Loucy (cell line): Measurements from ENCODE around the gene C21orf58.

ENCODE experiments used
- H2AFZ ChIP-seq: fragments of 200-600 bp; sonication (generic); 2 replicates; pipeline ENCODE4 v1.6.0; 2016; ENCODE audit warnings: antibody characterized with exemption, mild to moderate bottlenecking, low read length, moderate library complexity
- H3F3A ChIP-seq: fragments of 200-600 bp; 2 replicates; pipeline ENCODE4 v1.6.0; 2016; ENCODE audit warnings: antibody characterized with exemption, low read depth, mild to moderate bottlenecking
- H3K27me3 ChIP-seq: fragments of 200-600 bp; sonication (generic); 2 replicates; pipeline ENCODE4 v1.6.1; 2014; ENCODE audit warnings: low read length, mild to moderate bottlenecking; ENCODE audit not compliant: insufficient read depth, poor library complexity, severe bottlenecking
- H3K36me3 ChIP-seq: fragments of 200-600 bp; sonication (generic); 2 replicates; pipeline ENCODE4 v1.6.1; 2016; ENCODE audit warnings: low read length; ENCODE audit not compliant: insufficient read depth
- H3K4me1 ChIP-seq: fragments of 200-600 bp; sonication (generic); 2 replicates; pipeline ENCODE4 v1.5.1; 2014; ENCODE audit warnings: low read length, mild to moderate bottlenecking; ENCODE audit not compliant: insufficient read depth, poor library complexity, severe bottlenecking
- H3K4me2 ChIP-seq: fragments of 200-600 bp; sonication (generic); 2 replicates; pipeline ENCODE4 v1.6.0; 2014; ENCODE audit warnings: antibody characterized with exemption, low read length, low read depth, mild to moderate bottlenecking; ENCODE audit not compliant: poor library complexity, severe bottlenecking
- H3K4me3 ChIP-seq: fragments of 200-600 bp; sonication (generic); 2 replicates; pipeline ENCODE4 v1.5.1; 2014; ENCODE audit warnings: low read length, mild to moderate bottlenecking, mixed read lengths; ENCODE audit not compliant: poor library complexity, severe bottlenecking
- H3K79me2 ChIP-seq: fragments of 200-600 bp; sonication (generic); 2 replicates; pipeline ENCODE4 v1.6.1; 2014; ENCODE audit warnings: low read length; ENCODE audit not compliant: insufficient read depth
- H3K9ac ChIP-seq: fragments of 200-600 bp; sonication (generic); 2 replicates; pipeline ENCODE4 v1.6.0; 2014; ENCODE audit warnings: mild to moderate bottlenecking, low read depth, low read length, moderate library complexity; ENCODE audit not compliant: poor library complexity, severe bottlenecking
- H3K9me2 ChIP-seq: fragments of 200-600 bp; sonication (generic); replicated peaks from 2 replicates; pipeline ENCODE4 v1.6.1; 2016; ENCODE audit warnings: low read depth, low read length, mixed read lengths
- H3K9me3 ChIP-seq: fragments of 200-600 bp; sonication (generic); 2 replicates; pipeline ENCODE4 v1.6.1; 2014; ENCODE audit warnings: mild to moderate bottlenecking, antibody characterized with exemption, low read length, low read depth; ENCODE audit not compliant: insufficient read depth
- H4K20me1 ChIP-seq: fragments of 200-600 bp; sonication (generic); 2 replicates; pipeline ENCODE4 v1.6.0; 2014; ENCODE audit warnings: antibody characterized with exemption, low read length, mild to moderate bottlenecking; ENCODE audit not compliant: insufficient read depth, poor library complexity, severe bottlenecking
- CTCF ChIP-seq: fragments of 200-600 bp; sonication (generic); conservative IDR thresholded peaks from 2 replicates; pipeline ENCODE4 v1.5.1; 2014; ENCODE audit warnings: mild to moderate bottlenecking, antibody characterized with exemption, low read length
- EZH2phosphoT487 ChIP-seq: fragments of 200-600 bp; IDR thresholded peaks from 2 replicates; pipeline ENCODE4 v1.6.1; 2018; ENCODE audit warnings: antibody characterized with exemption, mild to moderate bottlenecking, moderate library complexity, borderline replicate concordance

Gene C21orf58

GRCh38 chr21:46371204-46372013 is 47.7 kb upstream of the C21orf58 start:
- peaks cover 4% of the 10 kb centered on the region for H4K20me1 ChIP-seq
- no peaks in the 10 kb centered on the region for H3K9me3 ChIP-seq
- peaks cover 11% of the 10 kb centered on the region for H3K4me1 ChIP-seq
- no peak overlapping the region for H3K4me3 ChIP-seq
- no peak for TF ChIP-seq CTCF
- TF ChIP-seq EZH2phosphoT487: no peak
- H3K27me3 ChIP-seq: no peaks in the 10 kb centered on the region
- no peak overlapping the region for H2AFZ ChIP-seq
- no peaks in the 10 kb centered on the region for H3K9me2 ChIP-seq
- H3F3A ChIP-seq: no peaks in the 10 kb centered on the region
- H3K36me3 ChIP-seq: peaks cover 49% of the 10 kb centered on the region; the same call in 1 of the 2 replicates
- no peak overlapping the region for H3K9ac ChIP-seq
- H3K4me2 ChIP-seq: no peak overlapping the region
- H3K79me2 ChIP-seq: peaks cover 60% of the 10 kb centered on the region; the same call in 1 of the 2 replicates

DNA sequence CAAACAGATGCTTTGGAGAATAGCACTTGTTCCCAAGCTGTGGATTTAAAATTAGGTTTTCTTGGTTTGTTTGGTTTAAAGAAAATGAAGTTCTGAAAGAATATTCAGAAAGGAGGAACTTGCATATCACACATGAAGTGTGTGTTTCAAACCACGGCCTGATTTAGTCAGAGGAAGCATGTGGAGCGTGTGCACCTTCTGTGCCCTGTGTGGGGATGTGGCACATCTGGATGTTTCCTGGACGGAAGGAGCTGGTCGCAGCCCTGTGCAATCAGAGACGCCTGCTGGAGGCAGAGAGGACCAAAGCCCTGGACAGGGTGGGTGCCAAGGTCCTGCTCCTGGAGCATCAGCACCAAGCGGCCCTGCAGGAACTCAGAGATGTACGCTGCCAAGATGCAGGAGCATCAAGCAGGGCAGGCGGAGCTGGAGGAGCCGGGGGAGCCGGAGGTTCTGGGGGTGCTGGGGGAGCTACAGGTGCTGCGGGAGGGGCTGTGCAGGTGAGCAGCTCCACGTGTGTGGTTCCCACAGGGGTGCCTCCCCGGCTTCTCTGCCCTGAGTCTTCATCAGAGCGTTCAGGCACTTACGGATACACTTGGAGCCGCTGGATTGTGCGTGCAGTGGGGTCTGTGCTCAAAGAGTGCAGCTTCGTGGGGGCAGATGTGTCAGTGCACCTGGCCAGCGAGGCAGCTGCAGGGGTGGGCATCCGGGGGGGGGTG is 46.0 kb upstream of the C21orf58 start:
- H3K4me2 ChIP-seq: no peak overlapping the region
- no peaks in the 10 kb centered on the region for H3K27me3 ChIP-seq
- H3K4me1 ChIP-seq: peaks cover 11% of the 10 kb centered on the region
- no peak overlapping the region for H3K4me3 ChIP-seq
- TF ChIP-seq EZH2phosphoT487 (no peak), CTCF (no peak)
- no peak overlapping the region for H3K9ac ChIP-seq
- H3K79me2 ChIP-seq: peaks cover 49% of the 10 kb centered on the region; the same call in 1 of the 2 replicates
- no peak overlapping the region for H2AFZ ChIP-seq
- H3F3A ChIP-seq: no peaks in the 10 kb centered on the region
- H4K20me1 ChIP-seq: peaks cover 4% of the 10 kb centered on the region
- peaks cover 57% of the 10 kb centered on the region; the same call in 1 of the 2 replicates for H3K36me3 ChIP-seq
- H3K9me2 ChIP-seq: no peaks in the 10 kb centered on the region
- no peaks in the 10 kb centered on the region for H3K9me3 ChIP-seq

DNA sequence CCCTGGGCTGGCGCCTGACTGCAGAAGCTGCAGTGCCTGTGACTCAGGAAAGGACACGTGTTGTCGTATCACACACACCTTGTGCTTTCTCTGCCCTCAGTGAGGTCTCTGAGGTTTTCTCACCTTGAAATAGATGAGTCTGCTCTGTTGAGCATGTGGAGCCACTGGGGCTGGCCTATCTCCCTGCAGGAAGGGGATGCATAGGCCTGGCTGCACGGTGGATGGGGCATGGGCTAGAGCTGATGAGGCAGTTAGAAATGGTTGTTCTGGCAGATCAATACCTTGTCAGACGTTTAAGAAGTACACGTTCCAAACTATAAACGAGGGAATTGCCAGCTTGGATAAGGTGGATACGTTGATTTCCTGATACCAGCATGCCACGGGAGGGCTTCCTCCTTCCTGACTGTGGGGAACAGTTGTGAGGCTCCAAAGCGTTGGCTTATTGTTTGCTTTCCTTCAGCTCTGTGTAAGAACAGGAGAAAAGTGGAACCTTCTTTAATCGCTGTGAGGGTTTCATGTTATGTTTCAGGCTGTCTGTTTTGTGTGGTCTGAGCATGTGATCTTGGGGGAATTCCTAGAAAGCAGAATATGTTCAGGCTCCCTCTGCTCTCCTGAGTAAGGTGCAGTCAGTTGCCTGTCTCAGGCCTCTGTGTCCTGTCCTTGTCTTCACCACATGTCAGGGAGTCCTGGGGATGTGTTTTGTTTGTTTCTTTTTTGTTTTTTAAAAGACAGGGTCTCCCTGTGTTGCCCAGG is 45.0 kb upstream of the C21orf58 start:
- H3K27me3 ChIP-seq: no peaks in the 10 kb centered on the region
- H3K9ac ChIP-seq: no peak overlapping the region
- H4K20me1 ChIP-seq: peaks cover 4% of the 10 kb centered on the region
- H3F3A ChIP-seq: no peaks in the 10 kb centered on the region
- TF ChIP-seq CTCF (no peak), EZH2phosphoT487 (no peak)
- no peak overlapping the region for H3K4me2 ChIP-seq
- H3K4me1 ChIP-seq: peaks cover 11% of the 10 kb centered on the region
- no peaks in the 10 kb centered on the region for H3K9me3 ChIP-seq
- no peak overlapping the region for H3K4me3 ChIP-seq
- peaks cover 45% of the 10 kb centered on the region; the same call in 1 of the 2 replicates for H3K79me2 ChIP-seq
- H3K9me2 ChIP-seq: no peaks in the 10 kb centered on the region
- H2AFZ ChIP-seq: no peak overlapping the region
- H3K36me3 ChIP-seq: peaks cover 64% of the 10 kb centered on the region; the same call in 1 of the 2 replicates
